GM23338 (cell line): ENCODE measurements around the gene MYO1G. TPM values are rescaled to one million over a fixed set of nuclear protein-coding genes. Genes with fewer than 3 reads are reported as not detected.

ENCODE experiments used
- ATAC-seq: fragments of 200-7000 bp; cut with Tn5 transposase; 3 replicates; pipeline ENCODE4 v1.9.1; 2020
- DNase-seq: peaks from one replicate; pipeline ENCODE4 v3.0.0-alpha.2; 2015; ENCODE audit warnings: low spot score
- H2AFZ ChIP-seq: fragments of 200-600 bp; sonication (generic); 2 replicates; pipeline ENCODE4 v1.8.0; 2016; ENCODE audit warnings: antibody characterized with exemption, mild to moderate bottlenecking, moderate library complexity
- H3F3A ChIP-seq: fragments of 200-600 bp; sonication (generic); replicated peaks from 2 replicates; pipeline ENCODE4 v1.8.0; 2017; ENCODE audit warnings: antibody characterized with exemption, mixed run types, low read depth
- H3K27ac ChIP-seq: fragments of 200-600 bp; sonication (generic); 2 replicates; pipeline ENCODE4 v1.6.1; 2016; ENCODE audit warnings: low read depth
- H3K27me3 ChIP-seq: fragments of 200-600 bp; sonication (generic); 2 replicates; pipeline ENCODE4 v1.8.0; 2016; ENCODE audit warnings: mild to moderate bottlenecking, mixed run types, moderate library complexity; ENCODE audit not compliant: insufficient read depth
- H3K36me3 ChIP-seq: fragments of 200-600 bp; sonication (generic); 2 replicates; pipeline ENCODE4 v1.8.0; 2016; ENCODE audit warnings: mild to moderate bottlenecking; ENCODE audit not compliant: insufficient read depth
- H3K4me1 ChIP-seq: fragments of 200-600 bp; sonication (generic); 2 replicates; pipeline ENCODE4 v1.8.0; 2016; ENCODE audit warnings: mild to moderate bottlenecking, moderate library complexity; ENCODE audit not compliant: insufficient read depth
- H3K4me2 ChIP-seq: fragments of 200-600 bp; sonication (generic); 2 replicates; pipeline ENCODE4 v1.7.1; 2017; ENCODE audit warnings: mixed run types
- H3K4me3 ChIP-seq: fragments of 200-600 bp; sonication (generic); 2 replicates; pipeline ENCODE4 v1.6.1; 2016; ENCODE audit warnings: mixed run types
- H3K79me2 ChIP-seq: fragments of 200-600 bp; sonication (generic); replicated peaks from 2 replicates; pipeline ENCODE4 v1.8.0; 2017; ENCODE audit warnings: mild to moderate bottlenecking; ENCODE audit not compliant: insufficient read depth
- H3K9me2 ChIP-seq: fragments of 200-600 bp; sonication (generic); 2 replicates; pipeline ENCODE4 v1.8.0; 2017; ENCODE audit not compliant: insufficient read depth
- H4K20me1 ChIP-seq: fragments of 200-600 bp; sonication (generic); replicated peaks from 2 replicates; pipeline ENCODE4 v1.8.0; 2017; ENCODE audit warnings: mild to moderate bottlenecking; ENCODE audit not compliant: insufficient read depth
- H3K27ac Mint-ChIP-seq: 2 replicates; pipeline ENCODE4 v1.8.0; 2020; ENCODE audit warnings: inconsistent platforms, mild to moderate bottlenecking, moderate library complexity, mixed read lengths
- H3K27me3 Mint-ChIP-seq: 3 replicates; pipeline ENCODE4 v1.8.0; 2022; ENCODE audit warnings: low read depth, mild to moderate bottlenecking, moderate library complexity, mixed read lengths, inconsistent platforms; ENCODE audit not compliant: insufficient read depth, poor library complexity
- H3K36me3 Mint-ChIP-seq: 3 replicates; pipeline ENCODE4 v1.8.0; 2021; ENCODE audit warnings: low read depth, mild to moderate bottlenecking, inconsistent platforms, moderate library complexity, mixed read lengths
- H3K4me1 Mint-ChIP-seq: 3 replicates; pipeline ENCODE4 v1.8.0; 2020; ENCODE audit warnings: mild to moderate bottlenecking, inconsistent platforms, mixed read lengths
- H3K4me3 Mint-ChIP-seq: 3 replicates; pipeline ENCODE4 v1.8.0; 2021; ENCODE audit warnings: moderate library complexity, mild to moderate bottlenecking, inconsistent platforms, mixed read lengths
- H3K9me3 Mint-ChIP-seq: 3 replicates; pipeline ENCODE4 v1.8.0; 2020; ENCODE audit warnings: moderate library complexity, mild to moderate bottlenecking, inconsistent platforms, mixed read lengths
- CREB1 ChIP-seq: fragments of 250-450 bp; sonication (Bioruptor Pico); IDR thresholded peaks from 2 replicates; pipeline ENCODE4 v1.5.0; 2020; ENCODE audit warnings: low read depth, mild to moderate bottlenecking, moderate library complexity
- ETS1 ChIP-seq: IDR thresholded peaks from 2 replicates; pipeline ENCODE4 v1.6.1; 2016; ENCODE audit warnings: antibody characterized with exemption
- EZH2 ChIP-seq: fragments of 200-600 bp; sonication (generic); IDR thresholded peaks from one replicate; pipeline ENCODE4 v1.8.0; 2017; ENCODE audit warnings: antibody characterized with exemption, mild to moderate bottlenecking, low read depth; ENCODE audit not compliant: unreplicated experiment
- EZH2phosphoT487 ChIP-seq: fragments of 200-600 bp; sonication (generic); IDR thresholded peaks from one replicate; pipeline ENCODE4 v1.8.1; 2018; ENCODE audit warnings: antibody characterized with exemption; ENCODE audit not compliant: unreplicated experiment
- JUNB ChIP-seq: IDR thresholded peaks from one replicate; pipeline ENCODE4 v1.6.1; 2016; ENCODE audit warnings: antibody characterized with exemption; ENCODE audit not compliant: unreplicated experiment
- NANOG ChIP-seq: IDR thresholded peaks from 2 replicates; pipeline ENCODE4 v1.6.1; 2016; ENCODE audit warnings: antibody characterized with exemption, borderline replicate concordance
- POLR2AphosphoS5 ChIP-seq: IDR thresholded peaks from 2 replicates; pipeline ENCODE4 v1.6.1; 2016; ENCODE audit warnings: antibody characterized with exemption, low read depth
- REST ChIP-seq: IDR thresholded peaks from one replicate; pipeline ENCODE4 v1.6.1; 2018; ENCODE audit warnings: antibody characterized with exemption; ENCODE audit not compliant: unreplicated experiment
- STAT1 ChIP-seq: IDR thresholded peaks from one replicate; pipeline ENCODE4 v1.6.1; 2016; ENCODE audit warnings: antibody characterized with exemption; ENCODE audit not compliant: unreplicated experiment
- ZNF114 ChIP-seq: fragments of 250-450 bp; sonication (Bioruptor Pico); IDR thresholded peaks from 2 replicates; pipeline ENCODE4 v1.5.0; 2020; ENCODE audit warnings: mild to moderate bottlenecking, moderate library complexity
- ZNF331 ChIP-seq: fragments of 250-450 bp; sonication (Bioruptor Pico); IDR thresholded peaks from 2 replicates; pipeline ENCODE4 v1.5.0; 2020; ENCODE audit warnings: low read depth, mild to moderate bottlenecking, moderate library complexity
- polyA plus RNA-seq: library from polyadenylated mRNA; unstranded; fragments of >200 nt; fragmentation: Nextera tagmentation; extraction: Ambion mirVana; gene quantifications from 2 replicates; pipeline ENCODE4 v1.2.1, GENCODE V29; 2016
- total RNA-seq: library from RNA; depleted of rRNA; stranded (reverse); fragments of >200 nt; shearing (Covaris generic); gene quantifications from 2 replicates; pipeline ENCODE4 v1.2.3, GENCODE V29; 2014
- TF ChIP-seq, protein P1 (sequence below): fragments of 250-450 bp; sonication (Bioruptor Pico); IDR thresholded peaks from 2 replicates; pipeline ENCODE4 v1.5.0; 2020; ENCODE audit warnings: mild to moderate bottlenecking, moderate library complexity
- TF ChIP-seq, protein P2 (sequence below), 2 experiments: fragments of 200-600 bp in 1 of 2; sonication (generic) in 1 of 2; conservative IDR thresholded peaks; 2 replicates each; pipeline versions ENCODE4 v1.5.1 to v1.6.1; 2016 to 2017; ENCODE audit warnings: antibody characterized with exemption in 2 of 2, low read depth in 2 of 2, mild to moderate bottlenecking in 2 of 2, moderate library complexity in 1 of 2

MYO1G gene
- total and polyA plus RNA-seq, 2 experiments from 2014 or later, result 0.10 to 0.11 TPM

- ATAC-seq (no peak), DNase-seq (no peak)
- no peaks in the 10 kb centered on the region for H3K9me2 ChIP-seq
- TF ChIP-seq, protein P1, sequence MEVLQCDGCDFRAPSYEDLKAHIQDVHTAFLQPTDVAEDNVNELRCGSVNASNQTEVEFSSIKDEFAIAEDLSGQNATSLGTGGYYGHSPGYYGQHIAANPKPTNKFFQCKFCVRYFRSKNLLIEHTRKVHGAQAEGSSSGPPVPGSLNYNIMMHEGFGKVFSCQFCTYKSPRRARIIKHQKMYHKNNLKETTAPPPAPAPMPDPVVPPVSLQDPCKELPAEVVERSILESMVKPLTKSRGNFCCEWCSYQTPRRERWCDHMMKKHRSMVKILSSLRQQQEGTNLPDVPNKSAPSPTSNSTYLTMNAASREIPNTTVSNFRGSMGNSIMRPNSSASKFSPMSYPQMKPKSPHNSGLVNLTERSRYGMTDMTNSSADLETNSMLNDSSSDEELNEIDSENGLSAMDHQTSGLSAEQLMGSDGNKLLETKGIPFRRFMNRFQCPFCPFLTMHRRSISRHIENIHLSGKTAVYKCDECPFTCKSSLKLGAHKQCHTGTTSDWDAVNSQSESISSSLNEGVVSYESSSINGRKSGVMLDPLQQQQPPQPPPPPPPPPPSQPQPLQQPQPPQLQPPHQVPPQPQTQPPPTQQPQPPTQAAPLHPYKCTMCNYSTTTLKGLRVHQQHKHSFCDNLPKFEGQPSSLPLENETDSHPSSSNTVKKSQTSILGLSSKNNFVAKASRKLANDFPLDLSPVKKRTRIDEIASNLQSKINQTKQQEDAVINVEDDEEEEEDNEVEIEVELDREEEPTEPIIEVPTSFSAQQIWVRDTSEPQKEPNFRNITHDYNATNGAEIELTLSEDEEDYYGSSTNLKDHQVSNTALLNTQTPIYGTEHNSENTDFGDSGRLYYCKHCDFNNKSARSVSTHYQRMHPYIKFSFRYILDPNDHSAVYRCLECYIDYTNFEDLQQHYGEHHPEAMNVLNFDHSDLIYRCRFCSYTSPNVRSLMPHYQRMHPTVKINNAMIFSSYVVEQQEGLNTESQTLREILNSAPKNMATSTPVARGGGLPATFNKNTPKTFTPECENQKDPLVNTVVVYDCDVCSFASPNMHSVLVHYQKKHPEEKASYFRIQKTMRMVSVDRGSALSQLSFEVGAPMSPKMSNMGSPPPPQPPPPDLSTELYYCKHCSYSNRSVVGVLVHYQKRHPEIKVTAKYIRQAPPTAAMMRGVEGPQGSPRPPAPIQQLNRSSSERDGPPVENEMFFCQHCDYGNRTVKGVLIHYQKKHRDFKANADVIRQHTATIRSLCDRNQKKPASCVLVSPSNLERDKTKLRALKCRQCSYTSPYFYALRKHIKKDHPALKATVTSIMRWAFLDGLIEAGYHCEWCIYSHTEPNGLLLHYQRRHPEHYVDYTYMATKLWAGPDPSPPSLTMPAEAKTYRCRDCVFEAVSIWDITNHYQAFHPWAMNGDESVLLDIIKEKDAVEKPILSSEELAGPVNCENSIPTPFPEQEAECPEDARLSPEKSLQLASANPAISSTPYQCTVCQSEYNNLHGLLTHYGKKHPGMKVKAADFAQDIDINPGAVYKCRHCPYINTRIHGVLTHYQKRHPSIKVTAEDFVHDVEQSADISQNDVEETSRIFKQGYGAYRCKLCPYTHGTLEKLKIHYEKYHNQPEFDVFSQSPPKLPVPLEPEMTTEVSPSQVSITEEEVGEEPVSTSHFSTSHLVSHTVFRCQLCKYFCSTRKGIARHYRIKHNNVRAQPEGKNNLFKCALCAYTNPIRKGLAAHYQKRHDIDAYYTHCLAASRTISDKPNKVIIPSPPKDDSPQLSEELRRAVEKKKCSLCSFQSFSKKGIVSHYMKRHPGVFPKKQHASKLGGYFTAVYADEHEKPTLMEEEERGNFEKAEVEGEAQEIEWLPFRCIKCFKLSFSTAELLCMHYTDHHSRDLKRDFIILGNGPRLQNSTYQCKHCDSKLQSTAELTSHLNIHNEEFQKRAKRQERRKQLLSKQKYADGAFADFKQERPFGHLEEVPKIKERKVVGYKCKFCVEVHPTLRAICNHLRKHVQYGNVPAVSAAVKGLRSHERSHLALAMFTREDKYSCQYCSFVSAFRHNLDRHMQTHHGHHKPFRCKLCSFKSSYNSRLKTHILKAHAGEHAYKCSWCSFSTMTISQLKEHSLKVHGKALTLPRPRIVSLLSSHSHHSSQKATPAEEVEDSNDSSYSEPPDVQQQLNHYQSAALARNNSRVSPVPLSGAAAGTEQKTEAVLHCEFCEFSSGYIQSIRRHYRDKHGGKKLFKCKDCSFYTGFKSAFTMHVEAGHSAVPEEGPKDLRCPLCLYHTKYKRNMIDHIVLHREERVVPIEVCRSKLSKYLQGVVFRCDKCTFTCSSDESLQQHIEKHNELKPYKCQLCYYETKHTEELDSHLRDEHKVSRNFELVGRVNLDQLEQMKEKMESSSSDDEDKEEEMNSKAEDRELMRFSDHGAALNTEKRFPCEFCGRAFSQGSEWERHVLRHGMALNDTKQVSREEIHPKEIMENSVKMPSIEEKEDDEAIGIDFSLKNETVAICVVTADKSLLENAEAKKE, result no peak
- no peak for TF ChIP-seq STAT1
- TF ChIP-seq POLR2AphosphoS5, result no peak
- TF ChIP-seq CREB1 (CRISPR knock-in tag), result no peak
- TF ChIP-seq, protein P2, sequence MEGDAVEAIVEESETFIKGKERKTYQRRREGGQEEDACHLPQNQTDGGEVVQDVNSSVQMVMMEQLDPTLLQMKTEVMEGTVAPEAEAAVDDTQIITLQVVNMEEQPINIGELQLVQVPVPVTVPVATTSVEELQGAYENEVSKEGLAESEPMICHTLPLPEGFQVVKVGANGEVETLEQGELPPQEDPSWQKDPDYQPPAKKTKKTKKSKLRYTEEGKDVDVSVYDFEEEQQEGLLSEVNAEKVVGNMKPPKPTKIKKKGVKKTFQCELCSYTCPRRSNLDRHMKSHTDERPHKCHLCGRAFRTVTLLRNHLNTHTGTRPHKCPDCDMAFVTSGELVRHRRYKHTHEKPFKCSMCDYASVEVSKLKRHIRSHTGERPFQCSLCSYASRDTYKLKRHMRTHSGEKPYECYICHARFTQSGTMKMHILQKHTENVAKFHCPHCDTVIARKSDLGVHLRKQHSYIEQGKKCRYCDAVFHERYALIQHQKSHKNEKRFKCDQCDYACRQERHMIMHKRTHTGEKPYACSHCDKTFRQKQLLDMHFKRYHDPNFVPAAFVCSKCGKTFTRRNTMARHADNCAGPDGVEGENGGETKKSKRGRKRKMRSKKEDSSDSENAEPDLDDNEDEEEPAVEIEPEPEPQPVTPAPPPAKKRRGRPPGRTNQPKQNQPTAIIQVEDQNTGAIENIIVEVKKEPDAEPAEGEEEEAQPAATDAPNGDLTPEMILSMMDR (conservative IDR thresholded peaks at IDR 0.05; ENCODE audit: low read depth in 2 of 2), result no peak
- TF ChIP-seq ZNF331, result no peak
- TF ChIP-seq EZH2, result no peak
- no peak for TF ChIP-seq JUNB
- TF ChIP-seq REST, result no peak
- no peak for TF ChIP-seq EZH2phosphoT487
- TF ChIP-seq NANOG, result no peak
- no peak for TF ChIP-seq ZNF114 (CRISPR knock-in tag)
- no peak for TF ChIP-seq ETS1
- no peak overlapping the region for H3K27ac ChIP-seq
- Mint-ChIP-seq H3K4me1 (no peaks in the 10 kb centered on the region), H3K27ac (no peak overlapping the region), H3K27me3 (peaks cover 24% of the 10 kb centered on the region), H3K4me3 (no peak overlapping the region), H3K9me3 (no peaks in the 10 kb centered on the region), H3K36me3 (no peaks in the 10 kb centered on the region)
- H3K4me1 ChIP-seq, result no peaks in the 10 kb centered on the region
- H3K36me3 ChIP-seq, result no peaks in the 10 kb centered on the region
- H3K79me2 ChIP-seq, result no peaks in the 10 kb centered on the region
- 0 out of 2 replicates have a peak, but pooled peaks cover 4% of the 10 kb centered on the region for H3F3A ChIP-seq
- no peaks in the 10 kb centered on the region for H4K20me1 ChIP-seq
- H3K27me3 ChIP-seq, result peaks cover 22% of the 10 kb centered on the region
- H3K4me2 ChIP-seq, result no peak overlapping the region
- H2AFZ ChIP-seq, result no peak overlapping the region
- no peak overlapping the region for H3K4me3 ChIP-seq
Measured at GRCh38 chr7:44960011-44960580, 18.7 kb downstream of the MYO1G start.
